NCI-H1092 (cell line): ENCODE data around the gene PARP3.
"Not testable (repeated sequence)": the region's sequence is repeated elsewhere in the genome, so short reads cannot be mapped to it uniquely, and the experiment has no call there.

Experiments
- DNase-seq: peaks from one replicate; lab custom pipeline; 2025; lab: John Stamatoyannopoulos, UW

PARP3 gene

GRCh38 chr3:51941798-51942602 is at the start of gene PARP3, which contains the start of gene RRP9:
PARP3 (plus strand) TSS chr3:51942363; CDS start chr3:51943356, 993 bp downstream.
RRP9 (minus strand) TSS chr3:51941904; CDS start chr3:51941867, 37 bp downstream.
- DNase-seq: peak; percentile 98

GRCh38 chr3:51894391-51894790 is 47.8 kb upstream of the PARP3 start:
- no peak for DNase-seq

GRCh38 chr3:51894939-51895338 is 47.2 kb upstream of the PARP3 start:
- DNase-seq: no peak

- DNase-seq: no peak
Observed at GRCh38 chr3:51896607-51897305, 45.4 kb upstream of the PARP3 start.

- DNase-seq: no peak
Observed at GRCh38 chr3:51897391-51897790, 44.8 kb upstream of the PARP3 start.

- DNase-seq: not testable (repeated sequence)
Observed at GRCh38 chr3:51900043-51900442, 42.1 kb upstream of the PARP3 start.

GRCh38 chr3:51902361-51902760 is 39.8 kb upstream of the PARP3 start:
- DNase-seq: not testable (repeated sequence)

- no peak for DNase-seq
Observed at GRCh38 chr3:51904034-51904823, 37.9 kb upstream of the PARP3 start.

GRCh38 chr3:51908026-51908425 is 34.1 kb upstream of the PARP3 start:
- no peak for DNase-seq

- no peak for DNase-seq
Observed at GRCh38 chr3:51916418-51916817, 25.7 kb upstream of the PARP3 start.

- DNase-seq: no peak
Observed at GRCh38 chr3:51921081-51921578, 21.0 kb upstream of the PARP3 start.

GRCh38 chr3:51927061-51927977 is 14.8 kb upstream of the PARP3 start:
- DNase-seq: no peak

- DNase-seq: no peak
Observed at GRCh38 chr3:51928438-51928837, 13.7 kb upstream of the PARP3 start.

GRCh38 chr3:51928981-51929380 is 13.2 kb upstream of the PARP3 start:
- DNase-seq: not testable (repeated sequence)

- DNase-seq: no peak
Observed at GRCh38 chr3:51929420-51930003, 12.7 kb upstream of the PARP3 start.

- no peak for DNase-seq
Observed at GRCh38 chr3:51930439-51930838, 11.7 kb upstream of the PARP3 start.

- DNase-seq: no peak
Observed at GRCh38 chr3:51931756-51932155, 10.4 kb upstream of the PARP3 start.

GRCh38 chr3:51932471-51933370 is 9.4 kb upstream of the PARP3 start:
- no peak for DNase-seq

- DNase-seq: no peak
Observed at GRCh38 chr3:51933471-51934138, 8.6 kb upstream of the PARP3 start.
